DND-41 (cell line): ENCODE results near the gene ABHD16B.

Source experiments
- ATAC-seq: fragments of 200-7000 bp; cut with Tn5 transposase; 3 replicates; pipeline ENCODE4 v1.9.1; 2021; ENCODE audit warnings: low read depth; ENCODE audit not compliant: insufficient read depth
- DNase-seq: peaks from one replicate; pipeline ENCODE4 v3.0.0-alpha.2; 2020
- H2AFZ ChIP-seq: 2 replicates; pipeline ENCODE4 v1.6.0; 2012; ENCODE audit warnings: low read depth, low read length
- H3K27ac ChIP-seq: 2 replicates; pipeline ENCODE4 v1.5.1; 2012; ENCODE audit warnings: low read length, inconsistent platforms
- H3K27me3 ChIP-seq: fragments of 200-600 bp; sonication (generic); 2 replicates; pipeline ENCODE4 v1.6.0; 2012; ENCODE audit warnings: low read length, mild to moderate bottlenecking, inconsistent platforms; ENCODE audit not compliant: insufficient read depth, poor library complexity
- H3K36me3 ChIP-seq: 2 replicates; pipeline ENCODE4 v1.5.1; 2012; ENCODE audit warnings: low read length, inconsistent platforms; ENCODE audit not compliant: insufficient read depth
- H3K4me1 ChIP-seq: 2 replicates; pipeline ENCODE4 v1.5.1; 2012; ENCODE audit warnings: mild to moderate bottlenecking, low read length; ENCODE audit not compliant: insufficient read depth
- H3K4me2 ChIP-seq: 2 replicates; pipeline ENCODE4 v1.6.0; 2012; ENCODE audit warnings: mild to moderate bottlenecking, moderate library complexity, low read length, inconsistent platforms; ENCODE audit not compliant: insufficient read depth
- H3K4me3 ChIP-seq, 2 experiments: fragments of 200-600 bp in 1 of 2; shearing (Covaris generic) in 1 of 2; 2 replicates each; pipeline ENCODE4 v1.5.1; 2012 to 2016; ENCODE audit warnings: inconsistent platforms in 2 of 2, low read length in 2 of 2, mild to moderate bottlenecking in 2 of 2, low read depth in 1 of 2, moderate library complexity in 1 of 2
- H3K79me2 ChIP-seq: 2 replicates; pipeline ENCODE4 v1.6.0; 2012; ENCODE audit warnings: low read length, inconsistent platforms; ENCODE audit not compliant: insufficient read depth
- H3K9ac ChIP-seq: 2 replicates; pipeline ENCODE4 v1.6.0; 2012; ENCODE audit warnings: low read depth, mild to moderate bottlenecking, inconsistent platforms, low read length, moderate library complexity
- H3K9me3 ChIP-seq: 2 replicates; pipeline ENCODE4 v1.5.1; 2012; ENCODE audit warnings: low read length, moderate library complexity, mild to moderate bottlenecking, inconsistent platforms; ENCODE audit not compliant: insufficient read depth, severe bottlenecking
- H4K20me1 ChIP-seq: 2 replicates; pipeline ENCODE4 v1.6.0; 2012; ENCODE audit warnings: low read length; ENCODE audit not compliant: insufficient read depth
- EZH2 ChIP-seq: IDR thresholded peaks from 3 replicates; pipeline ENCODE4 v1.6.1; 2012; ENCODE audit warnings: borderline replicate concordance, low read depth, mild to moderate bottlenecking, moderate library complexity, low read length, inconsistent platforms; ENCODE audit not compliant: severe bottlenecking
- TF ChIP-seq, protein P1 (sequence below): IDR thresholded peaks from 2 replicates; pipeline ENCODE4 v1.5.1; 2012; ENCODE audit warnings: borderline replicate concordance, low read length, moderate library complexity, mild to moderate bottlenecking; ENCODE audit not compliant: poor library complexity, severe bottlenecking; ENCODE audit errors: extremely low read depth

The ABHD16B gene

DNA sequence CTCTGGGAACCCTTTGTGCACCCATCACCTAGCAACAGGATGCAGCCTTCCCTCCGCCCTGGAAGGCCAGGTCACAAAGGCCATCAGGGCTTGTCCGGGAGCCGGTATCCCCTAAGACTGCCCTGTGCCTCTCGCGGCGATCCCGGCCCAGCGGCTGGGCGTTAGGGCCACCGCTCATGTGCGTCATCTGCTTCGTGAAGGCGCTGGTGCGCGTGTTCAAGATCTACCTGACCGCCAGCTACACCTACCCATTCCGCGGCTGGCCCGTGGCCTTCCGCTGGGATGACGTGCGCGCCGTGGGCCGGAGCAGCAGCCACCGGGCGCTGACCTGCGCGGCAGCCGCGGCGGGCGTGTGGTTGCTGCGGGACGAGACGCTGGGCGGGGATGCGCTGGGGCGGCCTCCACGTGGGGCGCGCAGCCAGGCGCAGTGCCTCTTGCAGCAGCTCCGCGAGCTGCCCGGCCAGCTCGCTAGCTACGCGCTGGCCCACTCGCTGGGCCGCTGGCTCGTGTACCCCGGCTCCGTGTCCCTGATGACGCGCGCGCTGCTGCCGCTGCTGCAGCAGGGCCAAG, at the start of gene ABHD16B:
Gene ABHD16B (plus strand): TSS at position 134 of the 570 bp plus-strand sequence. CDS start 43 bp downstream, at position 177.
- Histone ChIP-seq H3K4me3 (no peak within 1 kb of the TSS), H3K4me2 (no peak within 1 kb of the TSS), H3K4me1 (peaks cover 37% of the 10 kb centered on the region), H3K27me3 (no peaks in the 10 kb centered on the region), H3K79me2 (peaks cover 30% of the 10 kb centered on the region), H3K9ac (no peak within 1 kb of the TSS), H3K36me3 (peaks cover 27% of the 10 kb centered on the region), H3K27ac (no peak within 1 kb of the TSS), H2AFZ (no peak within 1 kb of the TSS), H4K20me1 (peaks cover 18% of the 10 kb centered on the region), H3K9me3 (no peaks in the 10 kb centered on the region)
- DNase-seq (no peak), ATAC-seq (no peak)
- no peak for TF ChIP-seq EZH2
- TF ChIP-seq, protein P1, sequence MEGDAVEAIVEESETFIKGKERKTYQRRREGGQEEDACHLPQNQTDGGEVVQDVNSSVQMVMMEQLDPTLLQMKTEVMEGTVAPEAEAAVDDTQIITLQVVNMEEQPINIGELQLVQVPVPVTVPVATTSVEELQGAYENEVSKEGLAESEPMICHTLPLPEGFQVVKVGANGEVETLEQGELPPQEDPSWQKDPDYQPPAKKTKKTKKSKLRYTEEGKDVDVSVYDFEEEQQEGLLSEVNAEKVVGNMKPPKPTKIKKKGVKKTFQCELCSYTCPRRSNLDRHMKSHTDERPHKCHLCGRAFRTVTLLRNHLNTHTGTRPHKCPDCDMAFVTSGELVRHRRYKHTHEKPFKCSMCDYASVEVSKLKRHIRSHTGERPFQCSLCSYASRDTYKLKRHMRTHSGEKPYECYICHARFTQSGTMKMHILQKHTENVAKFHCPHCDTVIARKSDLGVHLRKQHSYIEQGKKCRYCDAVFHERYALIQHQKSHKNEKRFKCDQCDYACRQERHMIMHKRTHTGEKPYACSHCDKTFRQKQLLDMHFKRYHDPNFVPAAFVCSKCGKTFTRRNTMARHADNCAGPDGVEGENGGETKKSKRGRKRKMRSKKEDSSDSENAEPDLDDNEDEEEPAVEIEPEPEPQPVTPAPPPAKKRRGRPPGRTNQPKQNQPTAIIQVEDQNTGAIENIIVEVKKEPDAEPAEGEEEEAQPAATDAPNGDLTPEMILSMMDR, result no peak

DNA sequence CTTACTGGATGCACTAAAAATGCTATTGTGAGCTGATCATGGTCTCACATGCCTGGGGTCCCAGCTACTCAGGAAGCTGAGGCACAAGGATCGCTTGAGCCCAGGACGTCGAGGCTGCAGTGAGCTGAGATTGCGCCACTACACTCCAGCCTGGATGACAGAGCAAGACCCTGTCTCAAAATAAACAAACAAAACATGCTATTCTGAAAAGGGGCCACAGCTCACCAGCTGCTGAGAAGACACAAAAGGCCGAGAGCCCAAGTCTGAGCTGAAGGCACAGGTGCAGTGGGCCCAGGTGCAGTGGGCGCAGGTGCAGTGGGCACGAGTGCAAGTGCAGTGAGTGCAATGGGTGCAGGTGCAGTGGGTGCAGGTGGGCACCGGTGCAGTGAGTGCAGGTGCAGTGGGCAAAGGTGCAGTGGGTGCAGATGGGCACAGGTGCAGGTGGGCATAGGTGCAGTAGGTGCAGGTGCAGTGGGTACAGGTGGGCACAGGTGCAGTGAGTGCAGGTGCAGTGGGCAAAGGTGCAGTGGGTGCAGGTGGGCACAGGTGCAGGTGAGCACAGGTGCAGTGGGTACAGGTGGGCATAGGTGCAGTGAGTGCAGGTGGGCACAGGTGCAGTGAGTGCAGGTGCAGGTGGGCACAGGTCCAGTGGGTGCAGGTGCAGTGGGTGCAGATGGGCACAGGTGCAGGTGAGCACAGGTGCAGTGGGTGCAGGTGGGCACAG, 46.2 kb upstream of the ABHD16B start:
- no peak overlapping the region for H3K9ac ChIP-seq
- no peaks in the 10 kb centered on the region for H3K27me3 ChIP-seq
- H3K9me3 ChIP-seq, result no peaks in the 10 kb centered on the region
- no peaks in the 10 kb centered on the region for H3K79me2 ChIP-seq
- no peak overlapping the region for H3K4me2 ChIP-seq
- ATAC-seq (no peak), DNase-seq (no peak)
- TF ChIP-seq, protein P1, result no peak
- TF ChIP-seq EZH2, result no peak
- no peaks in the 10 kb centered on the region for H3K36me3 ChIP-seq
- H4K20me1 ChIP-seq, result peaks cover 24% of the 10 kb centered on the region
- no peak overlapping the region for H2AFZ ChIP-seq
- no peaks in the 10 kb centered on the region for H3K4me1 ChIP-seq
- no peak overlapping the region for H3K4me3 ChIP-seq
- no peak overlapping the region for H3K27ac ChIP-seq

DNA sequence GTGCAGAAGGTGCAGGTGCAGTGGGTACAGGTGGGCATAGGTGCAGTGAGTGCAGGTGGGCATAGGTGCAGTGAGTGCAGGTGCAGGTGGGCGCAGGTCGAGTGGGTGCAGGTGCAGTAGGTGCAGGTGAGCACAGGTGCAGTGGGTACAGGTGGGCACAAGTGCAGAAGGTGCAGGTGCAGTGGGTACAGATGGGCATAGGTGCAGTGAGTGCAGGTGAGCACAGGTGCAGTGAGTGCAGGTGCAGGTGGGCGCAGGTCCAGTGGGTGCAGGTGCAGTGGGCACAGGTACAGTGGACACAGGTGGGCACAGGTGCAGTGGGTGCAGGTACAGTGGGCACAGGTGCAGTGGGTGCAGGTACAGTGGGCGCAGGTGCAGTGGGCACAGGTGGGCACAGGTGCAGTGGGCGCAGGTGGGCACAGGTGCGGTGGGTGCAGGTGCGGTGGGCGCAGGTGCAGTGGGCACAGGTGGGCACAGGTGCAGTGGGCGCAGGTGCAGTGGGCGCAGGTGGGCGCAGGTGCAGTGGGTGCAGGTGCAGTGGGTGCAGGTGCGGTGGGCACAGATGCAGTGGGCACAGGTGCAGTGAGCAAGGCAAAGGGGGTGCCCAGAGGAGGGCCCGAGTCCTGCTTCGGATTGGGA, 45.6 kb upstream of the ABHD16B start:
- Histone ChIP-seq H2AFZ (no peak overlapping the region), H3K9me3 (no peaks in the 10 kb centered on the region), H3K36me3 (no peaks in the 10 kb centered on the region), H4K20me1 (peaks cover 24% of the 10 kb centered on the region), H3K4me2 (no peak overlapping the region), H3K27ac (no peak overlapping the region), H3K4me3 (no peak overlapping the region), H3K4me1 (no peaks in the 10 kb centered on the region), H3K27me3 (no peaks in the 10 kb centered on the region), H3K9ac (no peak overlapping the region), H3K79me2 (no peaks in the 10 kb centered on the region)
- no peak for TF ChIP-seq EZH2
- TF ChIP-seq, protein P1, result no peak
- no peak for DNase-seq
- ATAC-seq, result no peak
